ENCODE data around the gene SYF2.

SYF2 gene

GRCh38 chr1:25187077-25187476 is 45.2 kb downstream of the SYF2 start:
- H3K4me3 ChIP-seq (ENCODE audit: low read length) = no peak overlapping the region
- no peak for TF ChIP-seq ZNF274 (IDR thresholded peaks at IDR 0.05; ENCODE audit: low read depth, low read length)

- H3K4me3 ChIP-seq (ENCODE audit: low read length) = no peak overlapping the region
- TF ChIP-seq ZNF274 (IDR thresholded peaks at IDR 0.05; ENCODE audit: low read depth, low read length) = no peak
Observed at GRCh38 chr1:25186161-25187007, 45.9 kb downstream of the SYF2 start.

GRCh38 chr1:25185409-25186160 is 46.7 kb downstream of the SYF2 start:
- H3K4me3 ChIP-seq (ENCODE audit: low read length) = no peak overlapping the region
- TF ChIP-seq ZNF274 (IDR thresholded peaks at IDR 0.05; ENCODE audit: low read depth, low read length) = no peak

GRCh38 chr1:25184001-25184762 is 48.1 kb downstream of the SYF2 start:
- no peak overlapping the region for H3K4me3 ChIP-seq (ENCODE audit: low read length)
- TF ChIP-seq ZNF274 (IDR thresholded peaks at IDR 0.05; ENCODE audit: low read depth, low read length) = no peak

GRCh38 chr1:25183126-25183980 is 48.9 kb downstream of the SYF2 start:
- TF ChIP-seq ZNF274 (IDR thresholded peaks at IDR 0.05; ENCODE audit: low read depth, low read length) = no peak

GRCh38 chr1:25182629-25183028 is 49.7 kb downstream of the SYF2 start:
- no peak for TF ChIP-seq ZNF274 (IDR thresholded peaks at IDR 0.05; ENCODE audit: low read depth, low read length)
- no peak overlapping the region for H3K4me3 ChIP-seq (ENCODE audit: low read length)

More at GRCh38 chr1:25183126-25183980, 48.9 kb downstream of the SYF2 start:
- no peak overlapping the region for H3K4me3 ChIP-seq (ENCODE audit: low read length)

GRCh38 chr1:25180996-25181395 is 51.3 kb downstream of the SYF2 start:
- no peak overlapping the region for H3K4me3 ChIP-seq (ENCODE audit: low read length)

GRCh38 chr1:25178917-25179561 is 53.3 kb downstream of the SYF2 start:
- H3K4me3 ChIP-seq (ENCODE audit: low read length) = no peak overlapping the region
- no peak for TF ChIP-seq ZNF274 (IDR thresholded peaks at IDR 0.05; ENCODE audit: low read depth, low read length)

More at GRCh38 chr1:25180996-25181395, 51.3 kb downstream of the SYF2 start:
- no peak for TF ChIP-seq ZNF274 (IDR thresholded peaks at IDR 0.05; ENCODE audit: low read depth, low read length)

GRCh38 chr1:25174730-25175612 is 57.3 kb downstream of the SYF2 start:
- no peak for TF ChIP-seq ZNF274 (IDR thresholded peaks at IDR 0.05; ENCODE audit: low read depth, low read length)
- no peak overlapping the region for H3K4me3 ChIP-seq (ENCODE audit: low read length)

GRCh38 chr1:25174363-25174729 is 58.0 kb downstream of the SYF2 start:
- no peak overlapping the region for H3K4me3 ChIP-seq (ENCODE audit: low read length)
- no peak for TF ChIP-seq ZNF274 (IDR thresholded peaks at IDR 0.05; ENCODE audit: low read depth, low read length)

- TF ChIP-seq ZNF274 (IDR thresholded peaks at IDR 0.05; ENCODE audit: low read depth, low read length) = no peak
- no peak overlapping the region for H3K4me3 ChIP-seq (ENCODE audit: low read length)
Observed at GRCh38 chr1:25173809-25174340, 58.4 kb downstream of the SYF2 start.

All from GM08714 (cell line).